HEK293 (cell line): Measurements from ENCODE around the gene YIF1B.
A peak's percentile ranks its signal among the peaks of the same experiment; 100 is the strongest.

Source experiments
- CTCF ChIA-PET: fragments of 350-600 bp; formaldehyde crosslinking; extraction: SDS; loops from one replicate; lab custom pipeline; 2021; ENCODE audit warnings: antibody characterized with exemption; lab: Yijun Ruan, JAX
- POLR2A ChIA-PET: fragments of 300-600 bp; formaldehyde crosslinking; extraction: SDS; loops from one replicate; lab custom pipeline; 2020; ENCODE audit warnings: antibody characterized with exemption, inconsistent platforms; lab: Yijun Ruan, JAX
- H3K27ac ChIP-seq: fragments of 200-500 bp; sonication (Bioruptor generic); 2 replicates; pipeline ENCODE4 v1.5.1; 2014; ENCODE audit warnings: low read depth, low read length, control low read depth, inconsistent platforms; ENCODE audit errors: extremely low read depth
- H3K36me3 ChIP-seq, 2 experiments: fragments of 200-500 bp in 1 of 2; sonication (Bioruptor generic) in 1 of 2; 1 replicate in 1 of 2; 2 replicates in 1 of 2; pipeline ENCODE4 v1.5.1; 2014 to 2017; ENCODE audit warnings: inconsistent platforms in 2 of 2, low read length in 2 of 2; ENCODE audit not compliant: control insufficient read depth in 2 of 2, insufficient read depth in 1 of 2
- H3K4me1 ChIP-seq: fragments of 200-500 bp; sonication (Bioruptor generic); 2 replicates; pipeline ENCODE4 v1.5.1; 2014; ENCODE audit warnings: mild to moderate bottlenecking, low read length, inconsistent platforms; ENCODE audit not compliant: control insufficient read depth, insufficient read depth
- H3K4me3 ChIP-seq: 2 replicates; pipeline ENCODE4 v1.5.1; 2011; ENCODE audit warnings: low read depth, mild to moderate bottlenecking, control low read depth, low read length, moderate library complexity
- H3K9me3 ChIP-seq: fragments of 200-500 bp; sonication (Bioruptor generic); 2 replicates; pipeline ENCODE4 v1.5.1; 2014; ENCODE audit warnings: low read depth, low read length, inconsistent platforms; ENCODE audit not compliant: control insufficient read depth, insufficient read depth
- EGR2 ChIP-seq: fragments of 450-650 bp; formaldehyde crosslinking; IDR thresholded peaks from 2 replicates; pipeline ENCODE4 v1.5.1; 2016; ENCODE audit warnings: low read depth, missing biosample characterization, missing genetic modification characterization
- MZF1 ChIP-seq: fragments of 450-650 bp; formaldehyde crosslinking; IDR thresholded peaks from 2 replicates; pipeline ENCODE4 v1.5.1; 2017; ENCODE audit warnings: missing biosample characterization, missing genetic modification characterization, borderline replicate concordance
- OSR2 ChIP-seq: fragments of 450-650 bp; formaldehyde crosslinking; IDR thresholded peaks from 2 replicates; pipeline ENCODE4 v1.5.1; 2016; ENCODE audit warnings: missing biosample characterization, missing genetic modification characterization
- PRDM1 ChIP-seq: fragments of 450-650 bp; formaldehyde crosslinking; IDR thresholded peaks from 2 replicates; pipeline ENCODE4; 2016; ENCODE audit warnings: missing biosample characterization, missing genetic modification characterization
- ZBTB17 ChIP-seq: fragments of 450-650 bp; formaldehyde crosslinking; IDR thresholded peaks from 2 replicates; pipeline ENCODE4 v1.5.1; 2016; ENCODE audit warnings: missing biosample characterization, missing genetic modification characterization
- ZBTB21 ChIP-seq: fragments of 450-650 bp; formaldehyde crosslinking; IDR thresholded peaks from 2 replicates; pipeline ENCODE4 v1.5.1; 2017; ENCODE audit warnings: missing biosample characterization, missing genetic modification characterization
- ZBTB7A ChIP-seq: fragments of 450-650 bp; formaldehyde crosslinking; IDR thresholded peaks from 2 replicates; pipeline ENCODE4 v1.5.1; 2016; ENCODE audit warnings: low read depth, missing biosample characterization, missing genetic modification characterization
- ZIC2 ChIP-seq: fragments of 450-650 bp; formaldehyde crosslinking; IDR thresholded peaks from 2 replicates; pipeline ENCODE4 v1.5.1; 2016; ENCODE audit warnings: missing biosample characterization, missing genetic modification characterization
- ZNF121 ChIP-seq: fragments of 450-650 bp; formaldehyde crosslinking; IDR thresholded peaks from 2 replicates; pipeline ENCODE4 v1.5.1; 2016; ENCODE audit warnings: missing biosample characterization, missing genetic modification characterization
- ZNF175 ChIP-seq: fragments of 450-650 bp; formaldehyde crosslinking; IDR thresholded peaks from 2 replicates; pipeline ENCODE4 v1.5.1; 2016; ENCODE audit warnings: missing biosample characterization, missing genetic modification characterization
- ZNF335 ChIP-seq: fragments of 450-650 bp; formaldehyde crosslinking; conservative IDR thresholded peaks from 2 replicates; pipeline ENCODE4 v1.5.1; 2016; ENCODE audit warnings: missing biosample characterization, missing genetic modification characterization
- ZNF341 ChIP-seq: fragments of 450-650 bp; formaldehyde crosslinking; IDR thresholded peaks from 2 replicates; pipeline ENCODE4; 2016; ENCODE audit warnings: low read depth, missing biosample characterization, missing genetic modification characterization
- ZNF426 ChIP-seq: fragments of 450-650 bp; formaldehyde crosslinking; IDR thresholded peaks from 2 replicates; pipeline ENCODE4 v1.5.1; 2017; ENCODE audit warnings: missing biosample characterization, missing genetic modification characterization, mild to moderate bottlenecking, inconsistent platforms, moderate library complexity
- ZNF473 ChIP-seq: fragments of 450-650 bp; formaldehyde crosslinking; IDR thresholded peaks from 2 replicates; pipeline ENCODE4 v1.5.1; 2017; ENCODE audit warnings: missing biosample characterization, missing genetic modification characterization
- ZNF510 ChIP-seq: fragments of 450-650 bp; formaldehyde crosslinking; IDR thresholded peaks from 2 replicates; pipeline ENCODE4 v1.5.1; 2018; ENCODE audit warnings: mild to moderate bottlenecking, missing genetic modification characterization, missing biosample characterization; ENCODE audit not compliant: insufficient replicate concordance
- ZNF521 ChIP-seq: fragments of 450-650 bp; formaldehyde crosslinking; IDR thresholded peaks from 2 replicates; pipeline ENCODE4 v1.5.1; 2017; ENCODE audit warnings: missing biosample characterization, mild to moderate bottlenecking, missing genetic modification characterization
- ZNF654 ChIP-seq: fragments of 450-650 bp; formaldehyde crosslinking; IDR thresholded peaks from 2 replicates; pipeline ENCODE4 v1.5.1; 2016; ENCODE audit warnings: low read depth, missing biosample characterization, missing genetic modification characterization
- ZNF768 ChIP-seq: fragments of 450-650 bp; formaldehyde crosslinking; IDR thresholded peaks from 2 replicates; pipeline ENCODE4 v1.5.1; 2018; ENCODE audit warnings: missing biosample characterization, mild to moderate bottlenecking, missing genetic modification characterization
- ZNF777 ChIP-seq: fragments of 450-650 bp; formaldehyde crosslinking; IDR thresholded peaks from 2 replicates; pipeline ENCODE4 v1.5.1; 2017; ENCODE audit warnings: missing biosample characterization, missing genetic modification characterization, borderline replicate concordance
- ZNF791 ChIP-seq: fragments of 450-650 bp; formaldehyde crosslinking; IDR thresholded peaks from 2 replicates; pipeline ENCODE4 v1.5.1; 2016; ENCODE audit warnings: missing biosample characterization, missing genetic modification characterization
- ZNF843 ChIP-seq: fragments of 450-650 bp; formaldehyde crosslinking; IDR thresholded peaks from 2 replicates; pipeline ENCODE4 v1.5.1; 2016; ENCODE audit warnings: missing biosample characterization, missing genetic modification characterization
- ZSCAN23 ChIP-seq: fragments of 450-650 bp; formaldehyde crosslinking; IDR thresholded peaks from 2 replicates; pipeline ENCODE4 v1.5.1; 2016; ENCODE audit warnings: missing biosample characterization, missing genetic modification characterization
- TF ChIP-seq, protein P1 (sequence below): fragments of 450-650 bp; formaldehyde crosslinking; IDR thresholded peaks from 2 replicates; pipeline ENCODE4 v1.5.1; 2016; ENCODE audit warnings: missing biosample characterization, missing genetic modification characterization
- TF ChIP-seq, protein P2 (sequence below): fragments of 450-650 bp; formaldehyde crosslinking; IDR thresholded peaks from 2 replicates; pipeline ENCODE4 v1.5.1; 2016; ENCODE audit warnings: missing biosample characterization, missing genetic modification characterization
- TF ChIP-seq, protein P3 (sequence below): IDR thresholded peaks from 2 replicates; pipeline ENCODE4 v1.6.1; 2011; ENCODE audit warnings: mild to moderate bottlenecking, low read depth, low read length, borderline replicate concordance
- TF ChIP-seq, protein P4 (sequence below): fragments of 450-650 bp; formaldehyde crosslinking; IDR thresholded peaks from 2 replicates; pipeline ENCODE4; 2016; ENCODE audit warnings: missing biosample characterization, missing genetic modification characterization
- TF ChIP-seq, protein P5 (sequence below): fragments of 450-650 bp; formaldehyde crosslinking; IDR thresholded peaks from 2 replicates; pipeline ENCODE4 v1.5.1; 2016; ENCODE audit warnings: missing biosample characterization, missing genetic modification characterization

Gene YIF1B

DNA sequence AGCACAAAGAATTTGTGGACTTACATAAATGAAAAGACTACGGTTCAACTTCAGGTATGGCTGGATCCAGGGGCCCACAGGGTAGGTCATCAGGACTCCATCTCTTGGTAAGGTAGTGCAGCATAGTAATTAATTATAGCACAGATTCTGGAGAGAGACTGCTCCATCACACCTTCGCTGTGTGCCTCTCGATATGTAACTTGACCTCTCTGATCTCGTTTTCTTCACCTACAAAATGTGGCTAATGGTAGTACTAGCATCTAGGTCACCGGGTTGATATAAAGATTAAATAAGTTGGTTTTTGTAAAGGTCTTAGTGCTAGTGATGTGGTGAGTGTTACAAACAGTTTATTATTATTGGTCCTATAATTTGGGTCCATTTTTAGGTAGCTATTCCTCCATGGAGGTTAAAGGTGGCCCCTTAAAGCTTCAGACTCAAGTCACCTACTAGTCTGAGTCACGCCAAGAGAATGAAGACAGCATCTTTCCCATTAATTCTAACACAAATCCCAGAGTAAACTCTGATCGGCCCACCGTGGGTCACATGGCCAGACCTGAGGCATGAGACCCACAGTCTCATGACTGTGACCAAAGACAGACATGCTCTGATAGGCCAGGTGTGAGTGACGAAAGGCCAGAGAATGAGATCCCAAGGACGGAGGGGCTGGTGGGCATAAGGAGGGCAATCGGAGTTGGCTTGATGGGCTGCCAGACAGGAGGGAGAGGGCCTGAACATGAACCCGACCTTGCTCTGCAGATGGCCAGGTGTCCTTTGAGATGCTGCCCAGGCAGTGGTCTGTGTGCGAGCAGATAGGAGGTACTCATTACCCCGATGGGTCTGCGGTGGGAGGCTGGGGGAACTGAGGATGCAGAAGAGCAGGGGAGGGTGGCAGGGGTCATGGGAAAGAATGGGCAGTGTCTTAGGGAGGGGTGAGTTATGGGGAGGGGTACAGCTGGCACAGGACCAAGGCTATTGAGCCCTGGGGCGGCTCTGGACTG, 40.3 kb upstream of the YIF1B start:
- TF ChIP-seq ZBTB17 (tag by site-specific recombination) (0 out of 2 replicates have a peak, but pooled peaks have one; percentile 35), ZNF791 (no peak), ZNF768 (peak; percentile 91; the same call in 1 of the 2 replicates), ZNF521 (tag by site-specific recombination) (0 out of 2 replicates have a peak, but pooled peaks have one; percentile 15)
- TF ChIP-seq, protein P1, sequence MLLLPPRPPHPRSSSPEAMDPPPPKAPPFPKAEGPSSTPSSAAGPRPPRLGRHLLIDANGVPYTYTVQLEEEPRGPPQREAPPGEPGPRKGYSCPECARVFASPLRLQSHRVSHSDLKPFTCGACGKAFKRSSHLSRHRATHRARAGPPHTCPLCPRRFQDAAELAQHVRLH (tag by site-specific recombination): 0 out of 2 replicates have a peak, but pooled peaks have one; percentile 22
- Histone ChIP-seq H3K4me3 (no peak overlapping the region), H3K9me3 (no peaks in the 10 kb centered on the region), H3K36me3 (no peaks in the 10 kb centered on the region), H3K27ac (peak overlapping the region; percentile 37; the same call in 1 of the 2 replicates), H3K4me1 (no peaks in the 10 kb centered on the region)
- ChIA-PET POLR2A (no interaction called here), CTCF (interaction anchor here (0.5 to 1.2 kb wide), 4 partner anchors 28 to 1064 kb away, joined by 3 to 5 read pairs (median 4); partner anchors contain the start of gene FAM98C)

DNA sequence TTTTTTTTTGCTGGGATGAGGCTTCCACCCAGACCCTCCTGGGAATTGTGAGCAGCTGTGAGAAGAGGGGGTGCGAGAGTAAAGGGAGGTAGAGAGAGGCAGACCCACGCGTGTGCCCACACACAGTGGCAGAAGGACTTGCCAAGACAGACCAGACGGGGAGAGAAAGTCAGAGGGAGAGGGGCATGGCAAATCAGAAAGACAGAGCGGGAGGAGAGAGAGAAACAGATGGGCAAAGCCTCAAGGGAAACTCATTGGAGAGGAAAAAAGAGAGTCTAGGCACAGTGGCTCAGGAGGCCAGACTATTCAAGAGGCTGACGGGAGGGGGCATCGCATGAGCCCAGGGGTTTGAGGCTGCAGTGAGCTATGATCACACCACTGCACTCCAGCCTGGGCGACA, 36.9 kb upstream of the YIF1B start:
- Histone ChIP-seq H3K27ac (no peak overlapping the region), H3K9me3 (no peaks in the 10 kb centered on the region), H3K4me1 (no peaks in the 10 kb centered on the region), H3K4me3 (no peak overlapping the region), H3K36me3 (no peaks in the 10 kb centered on the region; a peak in 1 of 3 replicates)
- POLR2A ChIA-PET: interaction anchor here (0.6 to 2.2 kb wide), 4 partner anchors 22 to 62 kb away, joined by 3 to 5 read pairs (median 4); partner anchors contain the start of genes GGN and PSMD8
- TF ChIP-seq ZNF777 (no peak), ZNF426 (tag by site-specific recombination) (no peak), PRDM1 (tag by site-specific recombination) (peak; percentile 39; the same call in 1 of the 2 replicates), ZNF473 (no peak), ZBTB7A (tag by site-specific recombination) (no peak), ZNF654 (tag by site-specific recombination) (no peak), ZNF843 (no peak), ZIC2 (no peak), EGR2 (tag by site-specific recombination) (0 out of 2 replicates have a peak, but pooled peaks have one; percentile 14), ZNF175 (no peak), ZBTB17 (tag by site-specific recombination) (no peak), ZNF341 (no peak), ZSCAN23 (tag by site-specific recombination) (no peak), ZNF121 (0 out of 2 replicates have a peak, but pooled peaks have one; percentile 39), ZNF510 (no peak), ZNF335 (tag by site-specific recombination) (no peak), ZBTB21 (tag by site-specific recombination) (no peak), OSR2 (tag by site-specific recombination) (no peak), MZF1 (tag by site-specific recombination) (no peak)
- TF ChIP-seq, protein P2, sequence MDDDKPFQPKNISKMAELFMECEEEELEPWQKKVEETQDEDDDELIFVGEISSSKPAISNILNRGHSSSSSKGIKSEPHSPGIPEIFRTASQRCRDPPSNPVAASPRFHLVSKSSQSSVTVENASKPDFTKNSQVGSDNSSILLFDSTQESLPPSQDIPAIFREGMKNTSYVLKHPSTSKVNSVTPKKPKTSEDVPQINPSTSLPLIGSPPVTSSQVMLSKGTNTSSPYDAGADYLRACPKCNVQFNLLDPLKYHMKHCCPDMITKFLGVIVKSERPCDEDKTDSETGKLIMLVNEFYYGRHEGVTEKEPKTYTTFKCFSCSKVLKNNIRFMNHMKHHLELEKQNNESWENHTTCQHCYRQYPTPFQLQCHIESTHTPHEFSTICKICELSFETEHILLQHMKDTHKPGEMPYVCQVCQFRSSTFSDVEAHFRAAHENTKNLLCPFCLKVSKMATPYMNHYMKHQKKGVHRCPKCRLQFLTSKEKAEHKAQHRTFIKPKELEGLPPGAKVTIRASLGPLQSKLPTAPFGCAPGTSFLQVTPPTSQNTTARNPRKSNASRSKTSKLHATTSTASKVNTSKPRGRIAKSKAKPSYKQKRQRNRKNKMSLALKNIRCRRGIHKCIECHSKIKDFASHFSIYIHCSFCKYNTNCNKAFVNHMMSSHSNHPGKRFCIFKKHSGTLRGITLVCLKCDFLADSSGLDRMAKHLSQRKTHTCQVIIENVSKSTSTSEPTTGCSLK (tag by site-specific recombination): no peak
- TF ChIP-seq, protein P3, sequence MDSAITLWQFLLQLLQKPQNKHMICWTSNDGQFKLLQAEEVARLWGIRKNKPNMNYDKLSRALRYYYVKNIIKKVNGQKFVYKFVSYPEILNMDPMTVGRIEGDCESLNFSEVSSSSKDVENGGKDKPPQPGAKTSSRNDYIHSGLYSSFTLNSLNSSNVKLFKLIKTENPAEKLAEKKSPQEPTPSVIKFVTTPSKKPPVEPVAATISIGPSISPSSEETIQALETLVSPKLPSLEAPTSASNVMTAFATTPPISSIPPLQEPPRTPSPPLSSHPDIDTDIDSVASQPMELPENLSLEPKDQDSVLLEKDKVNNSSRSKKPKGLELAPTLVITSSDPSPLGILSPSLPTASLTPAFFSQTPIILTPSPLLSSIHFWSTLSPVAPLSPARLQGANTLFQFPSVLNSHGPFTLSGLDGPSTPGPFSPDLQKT: no peak
- TF ChIP-seq, protein P4, sequence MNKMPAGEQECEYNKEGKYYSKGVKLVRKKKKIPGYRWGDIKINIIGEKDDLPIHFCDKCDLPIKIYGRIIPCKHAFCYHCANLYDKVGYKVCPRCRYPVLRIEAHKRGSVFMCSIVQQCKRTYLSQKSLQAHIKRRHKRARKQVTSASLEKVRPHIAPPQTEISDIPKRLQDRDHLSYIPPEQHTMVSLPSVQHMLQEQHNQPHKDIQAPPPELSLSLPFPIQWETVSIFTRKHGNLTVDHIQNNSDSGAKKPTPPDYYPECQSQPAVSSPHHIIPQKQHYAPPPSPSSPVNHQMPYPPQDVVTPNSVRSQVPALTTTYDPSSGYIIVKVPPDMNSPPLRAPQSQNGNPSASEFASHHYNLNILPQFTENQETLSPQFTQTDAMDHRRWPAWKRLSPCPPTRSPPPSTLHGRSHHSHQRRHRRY (tag by site-specific recombination): no peak
- TF ChIP-seq, protein P5, sequence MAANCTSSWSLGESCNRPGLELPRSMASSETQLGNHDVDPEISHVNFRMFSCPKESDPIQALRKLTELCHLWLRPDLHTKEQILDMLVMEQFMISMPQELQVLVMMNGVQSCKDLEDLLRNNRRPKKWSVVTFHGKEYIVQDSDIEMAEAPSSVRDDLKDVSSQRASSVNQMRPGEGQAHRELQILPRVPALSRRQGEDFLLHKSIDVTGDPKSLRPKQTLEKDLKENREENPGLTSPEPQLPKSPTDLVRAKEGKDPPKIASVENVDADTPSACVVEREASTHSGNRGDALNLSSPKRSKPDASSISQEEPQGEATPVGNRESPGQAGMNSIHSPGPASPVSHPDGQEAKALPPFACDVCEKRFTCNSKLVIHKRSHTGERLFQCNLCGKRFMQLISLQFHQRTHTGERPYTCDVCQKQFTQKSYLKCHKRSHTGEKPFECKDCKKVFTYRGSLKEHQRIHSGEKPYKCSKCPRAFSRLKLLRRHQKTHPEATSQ: no peak
- CTCF ChIA-PET: interaction anchor here (1.6 to 2.5 kb wide), 2 partner anchors 15 to 50 kb away, joined by 3 to 9 read pairs; partner anchors contain the start of gene FAM98C
